HEK293T (cell line): ENCODE results near the gene MS4A8.

Experiments
- CTCF ChIA-PET: fragments of 350-600 bp; formaldehyde crosslinking; extraction: SDS; loops from one replicate; lab custom pipeline; 2021; ENCODE audit warnings: antibody characterized with exemption, inconsistent platforms; lab: Yijun Ruan, JAX
- POLR2A ChIA-PET: fragments of 350-600 bp; formaldehyde crosslinking; extraction: SDS; loops from one replicate; lab custom pipeline; 2020; ENCODE audit warnings: antibody characterized with exemption, inconsistent platforms; lab: Yijun Ruan, JAX
- DNase-seq: peaks from one replicate; pipeline ENCODE4 v3.0.0; 2012; ENCODE audit warnings: mixed read lengths; ENCODE audit errors: extremely low spot score
- ARNT ChIP-seq: fragments of 450-650 bp; IDR thresholded peaks from 2 replicates; pipeline ENCODE4 v1.6.1; 2017; ENCODE audit warnings: mild to moderate bottlenecking
- BHLHE40 ChIP-seq: fragments of 450-650 bp; IDR thresholded peaks from 2 replicates; pipeline ENCODE4 v1.6.1; 2016; ENCODE audit warnings: mild to moderate bottlenecking, moderate library complexity, borderline replicate concordance
- CTBP1 ChIP-seq: fragments of 450-650 bp; IDR thresholded peaks from 2 replicates; pipeline ENCODE4 v1.6.1; 2016; ENCODE audit warnings: borderline replicate concordance
- ELF4 ChIP-seq: fragments of 450-650 bp; IDR thresholded peaks from 2 replicates; pipeline ENCODE4 v1.6.1; 2017; ENCODE audit warnings: antibody characterized with exemption
- FOXA1 ChIP-seq: fragments of 450-650 bp; IDR thresholded peaks from 2 replicates; pipeline ENCODE4 v1.6.1; 2016; ENCODE audit warnings: mild to moderate bottlenecking
- FOXK2 ChIP-seq: fragments of 450-650 bp; IDR thresholded peaks from 2 replicates; pipeline ENCODE4 v1.6.1; 2016; ENCODE audit warnings: mild to moderate bottlenecking
- HDGF ChIP-seq: fragments of 450-650 bp; IDR thresholded peaks from 2 replicates; pipeline ENCODE4 v1.6.1; 2017; ENCODE audit warnings: antibody characterized with exemption, borderline replicate concordance
- L3MBTL2 ChIP-seq: fragments of 450-650 bp; conservative IDR thresholded peaks from 2 replicates; pipeline ENCODE4 v1.6.1; 2016; ENCODE audit warnings: mild to moderate bottlenecking
- LEF1 ChIP-seq: fragments of 450-650 bp; IDR thresholded peaks from 2 replicates; pipeline ENCODE4 v1.6.1; 2017; ENCODE audit warnings: mild to moderate bottlenecking, borderline replicate concordance
- NFRKB ChIP-seq: fragments of 450-650 bp; IDR thresholded peaks from 2 replicates; pipeline ENCODE4 v1.6.1; 2016; ENCODE audit warnings: mild to moderate bottlenecking, moderate library complexity
- SP1 ChIP-seq: fragments of 450-650 bp; IDR thresholded peaks from 2 replicates; pipeline ENCODE4 v1.6.1; 2017
- SUZ12 ChIP-seq: fragments of 450-650 bp; IDR thresholded peaks from 2 replicates; pipeline ENCODE4 v1.6.1; 2016; ENCODE audit warnings: mild to moderate bottlenecking
- TARDBP ChIP-seq: fragments of 450-650 bp; IDR thresholded peaks from 2 replicates; pipeline ENCODE4 v1.6.1; 2016
- ZNF384 ChIP-seq: fragments of 450-650 bp; IDR thresholded peaks from 2 replicates; pipeline ENCODE4 v1.6.1; 2016
- TF ChIP-seq, protein P1 (sequence below): fragments of 450-650 bp; IDR thresholded peaks from 2 replicates; pipeline ENCODE4 v1.6.1; 2016

Gene MS4A8

DNA sequence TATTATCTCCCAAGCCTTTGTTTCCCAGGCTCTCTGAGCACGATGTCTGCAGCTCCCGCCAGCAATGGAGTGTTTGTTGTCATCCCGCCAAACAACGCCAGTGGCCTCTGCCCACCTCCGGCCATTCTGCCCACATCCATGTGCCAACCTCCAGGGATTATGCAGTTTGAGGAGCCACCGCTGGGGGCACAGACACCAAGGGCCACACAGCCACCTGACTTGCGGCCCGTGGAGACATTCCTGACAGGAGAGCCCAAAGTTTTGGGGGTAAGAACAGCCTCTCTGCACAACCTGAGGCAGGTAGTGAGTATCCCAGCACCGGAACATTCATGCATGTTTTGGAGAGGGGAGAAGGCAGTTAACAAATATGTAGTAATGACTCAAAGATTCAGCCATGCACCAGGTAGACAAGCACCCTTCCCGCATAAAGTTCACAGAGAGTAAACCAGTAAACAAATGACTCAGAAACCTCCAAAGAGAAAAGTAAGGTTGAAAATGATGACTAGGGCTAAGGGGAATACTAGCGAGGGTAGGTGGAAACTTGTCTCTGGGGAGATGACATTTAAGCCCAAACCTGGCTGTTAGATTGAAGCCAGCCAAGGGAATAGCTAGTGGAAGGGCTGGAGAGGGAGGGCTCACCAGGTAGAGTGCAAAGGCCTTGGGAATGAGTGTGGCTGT is 64.4 kb downstream of the MS4A8 start:
- POLR2A ChIA-PET = no interaction called here
- TF ChIP-seq, protein P1, sequence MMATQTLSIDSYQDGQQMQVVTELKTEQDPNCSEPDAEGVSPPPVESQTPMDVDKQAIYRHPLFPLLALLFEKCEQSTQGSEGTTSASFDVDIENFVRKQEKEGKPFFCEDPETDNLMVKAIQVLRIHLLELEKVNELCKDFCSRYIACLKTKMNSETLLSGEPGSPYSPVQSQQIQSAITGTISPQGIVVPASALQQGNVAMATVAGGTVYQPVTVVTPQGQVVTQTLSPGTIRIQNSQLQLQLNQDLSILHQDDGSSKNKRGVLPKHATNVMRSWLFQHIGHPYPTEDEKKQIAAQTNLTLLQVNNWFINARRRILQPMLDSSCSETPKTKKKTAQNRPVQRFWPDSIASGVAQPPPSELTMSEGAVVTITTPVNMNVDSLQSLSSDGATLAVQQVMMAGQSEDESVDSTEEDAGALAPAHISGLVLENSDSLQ = no peak
- TF ChIP-seq LEF1 (no peak), HDGF (no peak), ELF4 (no peak), ZNF384 (no peak)
- no peak for DNase-seq
- CTCF ChIA-PET = interaction anchor here (1.2 to 2.0 kb wide), 3 partner anchors 9 to 36 kb away, joined by 4 to 6 read pairs (median 4); no protein-coding TSS in a partner anchor

DNA sequence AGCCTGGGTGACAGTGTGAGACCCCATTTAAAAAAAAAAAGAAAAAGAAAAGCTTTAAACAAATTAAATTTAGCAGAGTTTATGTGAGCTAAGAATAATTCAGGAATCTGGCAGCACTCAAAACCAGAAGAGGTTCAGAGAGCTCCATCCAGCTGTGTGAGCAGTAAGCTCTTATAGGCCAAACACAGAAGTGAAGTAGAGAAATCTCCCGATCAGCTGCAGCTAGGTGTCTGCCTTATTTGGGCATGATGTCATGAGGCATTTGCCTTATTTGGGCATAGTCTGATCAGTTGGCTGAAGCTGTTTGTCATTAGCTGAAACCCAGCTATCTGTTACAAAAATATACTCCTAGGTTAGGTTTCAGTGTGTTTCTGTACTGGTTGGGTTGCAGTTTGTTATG is 65.5 kb downstream of the MS4A8 start:
- ChIA-PET POLR2A (no interaction called here), CTCF (interaction anchor here (2.0 kb wide), 1 partner anchor 10 kb away, joined by 6 read pairs; no protein-coding TSS in a partner anchor)
- no peak for DNase-seq
- TF ChIP-seq FOXK2 (no peak), TARDBP (no peak), ARNT (no peak), CTBP1 (no peak), ZNF384 (no peak), FOXA1 (no peak), LEF1 (no peak), L3MBTL2 (no peak), HDGF (no peak), SP1 (no peak), NFRKB (no peak), SUZ12 (no peak)
- TF ChIP-seq, protein P1 = no peak

DNA sequence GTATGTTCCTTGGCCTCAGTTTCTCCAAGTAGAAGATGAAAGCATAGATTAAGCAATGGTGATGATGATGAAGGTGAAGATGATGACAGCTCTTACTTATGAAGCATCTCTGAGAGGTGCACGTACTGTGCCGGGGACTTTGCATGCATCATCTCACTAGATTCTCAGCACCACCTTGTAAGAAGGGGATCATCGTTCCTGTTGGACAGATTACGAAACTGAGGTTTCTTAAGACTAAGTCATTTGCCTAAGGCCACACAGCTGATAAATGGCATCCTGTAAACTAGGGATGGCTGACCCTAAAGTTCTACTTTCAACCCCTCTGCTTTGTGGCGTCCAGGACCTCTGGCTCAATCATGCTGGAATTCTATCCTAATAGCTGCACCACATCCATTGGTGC is 65.9 kb downstream of the MS4A8 start:
- TF ChIP-seq BHLHE40 = no peak
- TF ChIP-seq ELF4 = no peak
- TF ChIP-seq SP1 = no peak
- no peak for TF ChIP-seq LEF1
- TF ChIP-seq ARNT = no peak
- TF ChIP-seq SUZ12 = no peak
- no peak for TF ChIP-seq TARDBP
- TF ChIP-seq CTBP1 = no peak
- CTCF ChIA-PET = interaction anchor here (2.0 kb wide), 1 partner anchor 10 kb away, joined by 6 read pairs; no protein-coding TSS in a partner anchor
- POLR2A ChIA-PET = no interaction called here
- no peak for DNase-seq
